BJ (cell line): ENCODE results near the gene KRT13. TPM values are rescaled to one million over a fixed set of nuclear protein-coding genes. Genes with fewer than 3 reads are reported as not detected.

Experiments
- CTCF ChIA-PET: fragments of 350-600 bp; formaldehyde crosslinking; extraction: SDS; loops from one replicate; lab custom pipeline; 2021; ENCODE audit warnings: antibody characterized with exemption, inconsistent platforms; lab: Yijun Ruan, JAX
- POLR2A ChIA-PET: fragments of 300-600 bp; sonication (Branson Sonifier 250); formaldehyde crosslinking; extraction: SDS; loops from one replicate; lab custom pipeline; 2021; ENCODE audit warnings: antibody characterized with exemption; lab: Charles Lee
- DNase-seq: peaks from one replicate; pipeline ENCODE4 v3.0.0-alpha.2; 2011; ENCODE audit warnings: low read depth
- H3K27me3 ChIP-seq: 2 replicates; pipeline ENCODE4 v1.6.0; 2011; ENCODE audit warnings: low read length; ENCODE audit not compliant: control insufficient read depth, insufficient read depth
- H3K36me3 ChIP-seq: 2 replicates; pipeline ENCODE4 v1.5.1; 2011; ENCODE audit warnings: low read length; ENCODE audit not compliant: control insufficient read depth, insufficient read depth
- H3K4me3 ChIP-seq: 2 replicates; pipeline ENCODE4 v1.5.1; 2011; ENCODE audit warnings: low read depth, mild to moderate bottlenecking, control low read depth, low read length
- polyA plus RNA-seq: library from polyadenylated mRNA; depleted of rRNA; stranded (reverse); fragments of >200 nt; gene quantifications from 2 replicates; pipeline ENCODE4 v1.2.3, GENCODE V29; 2011
- TF ChIP-seq, protein P1 (sequence below): IDR thresholded peaks from 2 replicates; pipeline ENCODE4 v1.5.1; 2011; ENCODE audit warnings: low read depth, mild to moderate bottlenecking, control low read depth, inconsistent platforms, low read length, moderate library complexity; ENCODE audit not compliant: insufficient read depth

Gene KRT13
- polyA plus RNA-seq, 1 experiment = 0.27 TPM

DNA sequence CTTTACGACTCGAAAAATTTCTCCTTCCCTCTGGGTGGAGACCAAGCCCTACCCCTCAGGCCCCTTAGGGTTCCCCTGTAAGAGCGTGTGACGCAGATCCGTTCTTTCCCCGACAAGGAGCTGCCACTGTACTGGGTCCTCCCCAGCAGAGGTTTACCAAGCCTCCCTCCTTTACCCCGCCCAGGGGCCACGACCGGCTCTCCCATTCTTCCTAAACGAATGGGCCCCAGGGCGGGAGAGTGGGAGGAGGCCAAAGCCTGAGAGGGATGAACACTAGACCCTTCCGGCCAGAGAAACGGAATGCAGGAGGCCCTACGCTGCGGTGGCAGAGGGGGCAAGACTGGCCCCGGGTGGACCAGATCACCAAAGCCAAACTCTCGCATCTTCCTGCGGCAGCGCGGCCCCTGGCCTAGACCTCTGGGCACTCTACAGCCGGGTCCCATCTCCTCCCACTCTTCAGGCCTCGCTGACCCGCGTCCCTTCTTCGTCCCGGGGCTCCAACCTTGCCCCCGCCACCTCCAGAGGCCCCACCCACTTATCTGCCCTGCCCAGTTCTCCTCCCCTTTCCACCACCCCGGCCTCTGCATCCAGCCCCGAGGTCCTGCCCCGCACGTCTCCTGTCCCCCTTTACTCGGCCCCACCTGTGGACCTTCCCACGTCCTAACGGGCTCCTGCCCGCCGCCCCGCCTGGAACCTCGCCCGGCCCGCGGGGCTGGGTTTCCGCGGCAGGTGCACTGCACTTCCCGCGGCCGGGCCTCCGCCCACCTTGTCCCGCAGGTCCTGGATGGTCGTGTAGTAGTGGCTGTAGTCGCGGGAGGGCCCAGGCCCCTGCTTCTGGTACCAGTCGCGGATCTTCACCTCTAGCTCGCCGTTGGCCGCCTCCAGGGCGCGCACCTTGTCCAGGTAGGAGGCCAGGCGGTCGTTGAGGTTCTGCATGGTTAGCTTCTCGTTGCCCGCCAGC is 21.9 kb upstream of the KRT13 start:
- Histone ChIP-seq H3K36me3 (peaks cover 4% of the 10 kb centered on the region), H3K27me3 (no peaks in the 10 kb centered on the region), H3K4me3 (peak overlapping the region; percentile 66)
- POLR2A ChIA-PET = no interaction called here
- TF ChIP-seq, protein P1, sequence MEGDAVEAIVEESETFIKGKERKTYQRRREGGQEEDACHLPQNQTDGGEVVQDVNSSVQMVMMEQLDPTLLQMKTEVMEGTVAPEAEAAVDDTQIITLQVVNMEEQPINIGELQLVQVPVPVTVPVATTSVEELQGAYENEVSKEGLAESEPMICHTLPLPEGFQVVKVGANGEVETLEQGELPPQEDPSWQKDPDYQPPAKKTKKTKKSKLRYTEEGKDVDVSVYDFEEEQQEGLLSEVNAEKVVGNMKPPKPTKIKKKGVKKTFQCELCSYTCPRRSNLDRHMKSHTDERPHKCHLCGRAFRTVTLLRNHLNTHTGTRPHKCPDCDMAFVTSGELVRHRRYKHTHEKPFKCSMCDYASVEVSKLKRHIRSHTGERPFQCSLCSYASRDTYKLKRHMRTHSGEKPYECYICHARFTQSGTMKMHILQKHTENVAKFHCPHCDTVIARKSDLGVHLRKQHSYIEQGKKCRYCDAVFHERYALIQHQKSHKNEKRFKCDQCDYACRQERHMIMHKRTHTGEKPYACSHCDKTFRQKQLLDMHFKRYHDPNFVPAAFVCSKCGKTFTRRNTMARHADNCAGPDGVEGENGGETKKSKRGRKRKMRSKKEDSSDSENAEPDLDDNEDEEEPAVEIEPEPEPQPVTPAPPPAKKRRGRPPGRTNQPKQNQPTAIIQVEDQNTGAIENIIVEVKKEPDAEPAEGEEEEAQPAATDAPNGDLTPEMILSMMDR = no peak
- DNase-seq = no peak
- CTCF ChIA-PET = interaction anchor here (1.0 kb wide), 1 partner anchor 22 kb away, joined by 4 read pairs; no protein-coding TSS in a partner anchor

DNA sequence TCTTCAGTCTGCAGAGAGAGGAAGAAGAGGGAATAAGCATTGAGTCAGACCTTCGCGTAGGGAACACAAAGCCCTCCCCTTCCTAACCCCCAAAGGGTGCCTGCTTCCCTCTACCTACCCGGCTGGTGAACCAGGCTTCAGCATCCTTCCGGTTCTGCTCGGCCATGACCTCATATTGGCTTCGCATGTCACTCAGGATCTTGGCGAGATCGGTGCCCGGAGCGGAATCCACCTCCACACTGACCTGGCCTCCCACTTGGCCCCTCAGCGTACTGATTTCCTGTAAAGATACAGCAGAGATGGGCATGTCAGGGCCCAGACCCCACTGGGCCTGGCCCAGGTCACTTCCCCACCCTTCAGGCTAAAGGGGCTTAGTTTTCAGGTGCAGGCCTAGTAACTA is 18.8 kb upstream of the KRT13 start:
- CTCF ChIA-PET = no interaction called here
- TF ChIP-seq, protein P1 = no peak
- DNase-seq = no peak
- Histone ChIP-seq H3K36me3 (peaks cover 4% of the 10 kb centered on the region), H3K4me3 (no peak overlapping the region), H3K27me3 (no peaks in the 10 kb centered on the region)
- POLR2A ChIA-PET = no interaction called here

DNA sequence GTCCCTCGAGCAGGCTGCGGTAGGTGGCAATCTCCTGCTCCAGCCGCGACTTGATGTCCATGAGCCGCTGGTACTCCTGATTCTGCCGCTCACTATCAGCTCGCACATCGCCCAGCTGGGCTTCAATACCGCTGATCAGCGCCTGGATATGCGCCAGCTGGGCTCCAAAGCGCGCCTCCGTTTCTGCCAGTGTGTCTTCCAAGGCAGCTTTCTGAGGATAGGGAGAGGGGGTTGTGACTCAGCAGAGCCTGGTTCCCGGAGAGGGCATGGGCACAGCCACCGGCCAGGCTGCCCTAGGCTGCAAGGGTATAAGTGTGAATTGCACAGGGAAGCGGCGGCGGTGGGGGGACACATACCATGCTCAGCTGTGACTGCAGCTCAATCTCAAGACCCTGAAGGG is 18.4 kb upstream of the KRT13 start:
- CTCF ChIA-PET = no interaction called here
- H3K4me3 ChIP-seq = no peak overlapping the region
- no peaks in the 10 kb centered on the region for H3K27me3 ChIP-seq
- TF ChIP-seq, protein P1 = no peak
- POLR2A ChIA-PET = no interaction called here
- peaks cover 4% of the 10 kb centered on the region for H3K36me3 ChIP-seq
- no peak for DNase-seq

DNA sequence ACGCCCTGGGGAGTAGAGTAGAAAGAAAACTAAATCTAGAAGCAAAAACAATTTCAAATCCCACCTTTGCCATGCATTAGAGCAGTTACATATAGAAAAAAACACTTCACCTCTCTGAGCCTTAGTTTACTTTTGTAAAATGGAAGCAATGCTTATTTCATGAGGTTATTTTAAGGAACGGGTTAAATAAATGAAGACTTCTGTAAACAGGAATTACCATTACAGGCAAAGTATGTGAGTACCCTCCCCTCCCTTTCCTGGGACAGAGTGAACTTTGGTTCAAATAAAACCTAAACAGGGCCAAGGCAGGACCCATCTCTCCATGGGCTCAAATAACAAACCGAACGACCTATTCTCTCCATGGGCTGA is 17.8 kb upstream of the KRT13 start:
- TF ChIP-seq, protein P1 = no peak
- Histone ChIP-seq H3K27me3 (no peaks in the 10 kb centered on the region), H3K4me3 (no peak overlapping the region), H3K36me3 (peaks cover 4% of the 10 kb centered on the region)
- ChIA-PET POLR2A (no interaction called here), CTCF (no interaction called here)
- no peak for DNase-seq

DNA sequence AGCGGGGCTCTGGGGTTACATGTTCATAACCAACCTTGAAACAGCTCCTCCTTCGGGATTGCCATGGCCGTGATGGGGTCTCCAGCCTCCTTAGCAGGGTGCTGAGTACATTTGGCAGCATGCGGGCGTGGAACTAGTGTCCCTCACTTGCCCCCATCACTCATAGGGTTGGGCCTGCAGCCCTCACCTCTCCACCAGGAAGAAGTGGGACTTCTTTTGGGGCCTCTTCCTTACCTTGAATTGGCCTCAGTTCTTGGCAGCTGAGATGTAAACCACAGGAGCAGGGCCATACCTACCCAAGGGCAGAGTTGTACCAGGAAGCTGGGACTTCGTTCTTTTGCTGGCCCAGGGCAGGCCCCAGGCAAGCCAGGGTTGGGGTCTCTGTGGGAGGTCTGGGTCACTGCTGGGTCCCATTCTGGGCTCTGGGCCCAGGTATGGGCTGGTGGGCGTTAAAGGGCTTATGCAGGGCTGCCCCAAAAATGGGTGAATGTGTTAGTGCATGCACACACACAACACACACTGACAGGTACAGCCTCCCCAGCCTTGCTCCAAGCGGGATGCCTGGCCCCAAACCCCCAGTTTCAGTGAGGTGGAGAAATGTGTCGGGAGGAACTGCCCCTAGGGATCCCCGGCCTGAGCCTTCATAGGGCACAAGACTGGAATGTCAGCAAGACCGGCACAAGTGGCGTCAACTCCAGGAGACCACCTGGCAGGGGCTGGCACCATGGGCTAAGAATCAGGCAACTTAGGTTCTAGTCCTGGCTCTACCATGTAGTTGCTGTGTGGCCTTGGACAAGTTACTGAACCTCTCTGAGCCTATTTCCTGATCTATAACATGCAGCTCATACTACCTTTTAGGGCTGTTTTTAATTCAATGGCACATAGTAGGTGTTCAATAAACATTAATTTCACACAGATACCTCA is 17.2 kb upstream of the KRT13 start:
- ChIA-PET POLR2A (no interaction called here), CTCF (interaction anchor here (1.0 to 1.6 kb wide), 4 partner anchors 25 to 141 kb away, joined by 4 to 5 read pairs (median 4); no protein-coding TSS in a partner anchor)
- peaks cover 4% of the 10 kb centered on the region for H3K36me3 ChIP-seq
- TF ChIP-seq, protein P1 = no peak
- no peak overlapping the region for H3K4me3 ChIP-seq
- no peak for DNase-seq
- no peaks in the 10 kb centered on the region for H3K27me3 ChIP-seq
